Smooth muscle cell (in vitro differentiated cells): Measurements from ENCODE around the gene C16orf90. TPM values are rescaled to one million over a fixed set of nuclear protein-coding genes. Genes with fewer than 3 reads are reported as not detected.
"Not testable (repeated sequence)": the region's sequence is repeated elsewhere in the genome, so short reads cannot be mapped to it uniquely, and the experiment has no call there.

Experiments
- DNase-seq: peaks from one replicate; lab custom pipeline; 2025; ENCODE audit not compliant: unreplicated experiment; lab: John Stamatoyannopoulos, UW
- H2AFZ ChIP-seq: fragments of 200-600 bp; sonication (generic); 2 replicates; pipeline ENCODE4 v1.6.0; 2016; ENCODE audit warnings: antibody characterized with exemption, low read depth, mild to moderate bottlenecking
- H3F3A ChIP-seq: fragments of 200-600 bp; sonication (generic); 2 replicates; pipeline ENCODE4 v1.6.0; 2017; ENCODE audit warnings: antibody characterized with exemption, low read depth
- H3K27ac ChIP-seq: fragments of 200-600 bp; sonication (generic); 2 replicates; pipeline ENCODE4 v1.5.1; 2016; ENCODE audit warnings: low read depth, mild to moderate bottlenecking
- H3K27me3 ChIP-seq: fragments of 200-600 bp; sonication (generic); 2 replicates; pipeline ENCODE4 v1.6.1; 2016; ENCODE audit warnings: low read depth, mild to moderate bottlenecking
- H3K36me3 ChIP-seq: fragments of 200-600 bp; sonication (generic); 2 replicates; pipeline ENCODE4 v1.5.1; 2016; ENCODE audit warnings: low read depth
- H3K4me1 ChIP-seq: fragments of 200-600 bp; sonication (generic); 2 replicates; pipeline ENCODE4 v1.5.1; 2016; ENCODE audit warnings: low read depth
- H3K4me2 ChIP-seq: fragments of 200-600 bp; sonication (generic); 2 replicates; pipeline ENCODE4 v1.6.0; 2016; ENCODE audit warnings: mild to moderate bottlenecking
- H3K4me3 ChIP-seq: fragments of 200-600 bp; sonication (generic); 2 replicates; pipeline ENCODE4 v1.5.1; 2016; ENCODE audit warnings: mild to moderate bottlenecking
- H3K79me2 ChIP-seq: fragments of 200-600 bp; sonication (generic); 2 replicates; pipeline ENCODE4 v1.6.0; 2016; ENCODE audit warnings: low read depth, mild to moderate bottlenecking
- H3K9ac ChIP-seq: fragments of 200-600 bp; sonication (generic); 2 replicates; pipeline ENCODE4 v1.6.0; 2016; ENCODE audit warnings: low read depth
- H3K9me3 ChIP-seq: fragments of 200-600 bp; sonication (generic); replicated peaks from 2 replicates; pipeline ENCODE4 v1.5.1; 2016; ENCODE audit warnings: low read depth
- H4K20me1 ChIP-seq: fragments of 200-600 bp; sonication (generic); 2 replicates; pipeline ENCODE4 v1.6.0; 2016; ENCODE audit warnings: low read depth
- CTCF ChIP-seq: fragments of 200-600 bp; sonication (generic); IDR thresholded peaks from 2 replicates; pipeline ENCODE4 v1.5.1; 2017; ENCODE audit warnings: borderline replicate concordance, mild to moderate bottlenecking, antibody characterized with exemption; ENCODE audit not compliant: insufficient read depth, poor library complexity, severe bottlenecking
- WGBS: methylation state at CpG from one replicate; pipeline ENCODE4 v1.1.7; 2016; ENCODE audit warnings: low lambda C conversion rate; 5-methylcytosine and 5-hydroxymethylcytosine counted together
- polyA plus RNA-seq: library from polyadenylated mRNA; unstranded; fragments of >200 nt; fragmentation: Nextera tagmentation; extraction: Ambion mirVana; gene quantifications from 2 replicates; pipeline ENCODE4 v1.2.1, GENCODE V29; 2016
- total RNA-seq: library from RNA; depleted of rRNA; stranded (reverse); fragments of >200 nt; gene quantifications from 2 replicates; pipeline ENCODE4 v1.2.3, GENCODE V29; 2014

Gene C16orf90
- total and polyA plus RNA-seq, 2 experiments from 2014 or later, result not detected

GRCh38 chr16:3475604-3476375 lies 19.5 kb downstream of the C16orf90 start:
- Histone ChIP-seq H3K79me2 (peaks cover 86% of the 10 kb centered on the region), H2AFZ (no peak overlapping the region), H3K4me2 (no peak overlapping the region), H3K27ac (no peak overlapping the region), H3K9ac (no peak overlapping the region), H4K20me1 (peaks cover 98% of the 10 kb centered on the region), H3K4me1 (no peaks in the 10 kb centered on the region), H3K9me3 (no peaks in the 10 kb centered on the region), H3K36me3 (no peaks in the 10 kb centered on the region), H3F3A (no peaks in the 10 kb centered on the region), H3K4me3 (no peak overlapping the region), H3K27me3 (no peaks in the 10 kb centered on the region)
- TF ChIP-seq CTCF, result no peak
- DNase-seq, result no peak
- WGBS, result 97% methylated on average over 29 of the region's 29 CpGs

- Histone ChIP-seq H3K79me2 (peaks cover 95% of the 10 kb centered on the region), H4K20me1 (peaks cover 100% of the 10 kb centered on the region)
- WGBS, result 97% methylated on average over 7 of the region's 7 CpGs
- H3K4me1 ChIP-seq, H3K4me3 ChIP-seq, H3K9ac ChIP-seq, H3K9me3 ChIP-seq, H3K4me2 ChIP-seq, H3K27me3 ChIP-seq, H3F3A ChIP-seq, H2AFZ ChIP-seq, DNase-seq, H3K36me3 ChIP-seq, H3K27ac ChIP-seq: not testable (repeated sequence)
Observed at GRCh38 chr16:3474870-3475269, 20.4 kb downstream of the C16orf90 start.

- peaks cover 100% of the 10 kb centered on the region for H4K20me1 ChIP-seq
- H3K36me3 ChIP-seq, result no peaks in the 10 kb centered on the region
- peaks cover 95% of the 10 kb centered on the region for H3K79me2 ChIP-seq
- H3K4me1 ChIP-seq, result no peaks in the 10 kb centered on the region
- no peaks in the 10 kb centered on the region for H3F3A ChIP-seq
- H3K9ac ChIP-seq, result no peak overlapping the region
- H3K9me3 ChIP-seq, result no peaks in the 10 kb centered on the region
- TF ChIP-seq CTCF, result no peak
- no peak overlapping the region for H3K4me3 ChIP-seq
- WGBS, result 92% methylated on average over 16 of the region's 16 CpGs
- no peak overlapping the region for H2AFZ ChIP-seq
- no peak for DNase-seq
- no peaks in the 10 kb centered on the region for H3K27me3 ChIP-seq
- H3K27ac ChIP-seq, result no peak overlapping the region
- no peak overlapping the region for H3K4me2 ChIP-seq
Observed at GRCh38 chr16:3474136-3474779, 21.0 kb downstream of the C16orf90 start.

GRCh38 chr16:3473596-3473943 lies 21.7 kb downstream of the C16orf90 start:
- not testable (repeated sequence) for H3K9me3 ChIP-seq, DNase-seq, H3K27ac ChIP-seq, H2AFZ ChIP-seq, H3K4me3 ChIP-seq, H3K4me1 ChIP-seq, H3K9ac ChIP-seq, H3F3A ChIP-seq, H3K27me3 ChIP-seq, H3K4me2 ChIP-seq, H3K36me3 ChIP-seq
- peaks cover 95% of the 10 kb centered on the region for H3K79me2 ChIP-seq
- 82% methylated on average over 3 of the region's 3 CpGs for WGBS
- peaks cover 100% of the 10 kb centered on the region for H4K20me1 ChIP-seq
